IMR-90 (cell line): ENCODE measurements around the gene CCDC142. TPM values are rescaled to one million over a fixed set of nuclear protein-coding genes. Genes with fewer than 3 reads are reported as not detected.
A peak's percentile ranks its signal among the peaks of the same experiment; 100 is the strongest.

Experiments
- ATAC-seq: fragments of 200-7000 bp; cut with Tn5 transposase; 2 replicates; pipeline ENCODE4 v1.9.1; 2020; ENCODE audit warnings: low read depth, mild to moderate bottlenecking, moderate library complexity
- BruUV-seq: library from RNA; stranded (reverse); fragments of 400-500 nt; replicated peaks from 2 replicates; lab custom pipeline; 2021; lab: Mats Ljungman, UMichigan
- CTCF ChIA-PET: fragments of 300-600 bp; formaldehyde crosslinking; extraction: SDS; loops from one replicate; lab custom pipeline; 2021; ENCODE audit warnings: antibody characterized with exemption; lab: Yijun Ruan, JAX
- POLR2A ChIA-PET: fragments of 300-600 bp; sonication (Branson Sonifier 250); formaldehyde crosslinking; loops from one replicate; lab custom pipeline; 2022; ENCODE audit warnings: antibody characterized with exemption; ENCODE audit not compliant: unreplicated experiment; lab: Charles Lee
- DNase-seq: peaks from one replicate; pipeline ENCODE4 v3.0.0; 2013
- H2AFZ ChIP-seq: replicated peaks from 2 replicates; pipeline ENCODE3; 2013; ENCODE audit warnings: low read length, mild to moderate bottlenecking; ENCODE audit not compliant: poor library complexity
- H2AK5ac ChIP-seq: 2 replicates; pipeline ENCODE4 v1.6.1; 2013; ENCODE audit warnings: low read depth, low read length, inconsistent platforms
- H2AK9ac ChIP-seq: replicated peaks from 2 replicates; pipeline ENCODE3; 2013; ENCODE audit warnings: mild to moderate bottlenecking, low read depth, low read length, moderate library complexity; ENCODE audit not compliant: poor library complexity
- H2BK120ac ChIP-seq: 2 replicates; pipeline ENCODE4 v1.6.1; 2013; ENCODE audit warnings: low read depth, low read length, inconsistent platforms
- H2BK15ac ChIP-seq: 3 replicates; pipeline ENCODE4 v1.6.1; 2013; ENCODE audit warnings: low read depth, low read length, inconsistent platforms
- H2BK20ac ChIP-seq: 2 replicates; pipeline ENCODE4 v1.6.1; 2013; ENCODE audit warnings: low read depth, mild to moderate bottlenecking, inconsistent platforms, low read length, moderate library complexity
- H2BK5ac ChIP-seq: 2 replicates; pipeline ENCODE4 v1.6.1; 2013; ENCODE audit warnings: mild to moderate bottlenecking, low read depth, low read length, inconsistent platforms; ENCODE audit not compliant: poor library complexity, severe bottlenecking
- H3K14ac ChIP-seq: replicated peaks from 2 replicates; pipeline ENCODE4 v1.6.1; 2013; ENCODE audit warnings: low read depth, low read length, inconsistent platforms
- H3K18ac ChIP-seq: 2 replicates; pipeline ENCODE4 v1.6.1; 2013; ENCODE audit warnings: low read depth, low read length, control low read depth
- H3K23ac ChIP-seq: 2 replicates; pipeline ENCODE4 v1.6.1; 2013; ENCODE audit warnings: low read depth, low read length, inconsistent platforms
- H3K27ac ChIP-seq: 2 replicates; pipeline ENCODE4 v1.5.1; 2013; ENCODE audit warnings: mild to moderate bottlenecking, control low read depth, low read length; ENCODE audit not compliant: insufficient read depth
- H3K27me3 ChIP-seq: 2 replicates; pipeline ENCODE4 v1.6.1; 2013; ENCODE audit warnings: low read length; ENCODE audit not compliant: control insufficient read depth, insufficient read depth
- H3K36me3 ChIP-seq: 2 replicates; pipeline ENCODE4 v1.6.1; 2013; ENCODE audit warnings: low read length, mixed read lengths; ENCODE audit not compliant: control insufficient read depth, insufficient read depth
- H3K4ac ChIP-seq: 2 replicates; pipeline ENCODE4 v1.6.1; 2013; ENCODE audit warnings: low read depth, low read length, inconsistent platforms
- H3K4me1 ChIP-seq: 2 replicates; pipeline ENCODE4 v1.6.1; 2013; ENCODE audit warnings: low read length, mixed read lengths; ENCODE audit not compliant: control insufficient read depth, insufficient read depth
- H3K4me2 ChIP-seq: 2 replicates; pipeline ENCODE4 v1.6.1; 2013; ENCODE audit warnings: low read depth, mild to moderate bottlenecking, control low read depth, low read length, moderate library complexity
- H3K4me3 ChIP-seq: 2 replicates; pipeline ENCODE4 v1.5.1; 2013; ENCODE audit warnings: low read depth, mild to moderate bottlenecking, control low read depth, low read length, moderate library complexity; ENCODE audit not compliant: insufficient read depth
- H3K56ac ChIP-seq: 2 replicates; pipeline ENCODE4 v1.6.1; 2013; ENCODE audit warnings: low read length, inconsistent platforms; ENCODE audit not compliant: insufficient read depth; ENCODE audit errors: extremely low read depth
- H3K79me1 ChIP-seq, 2 experiments: 2 replicates each; pipeline ENCODE4 v1.6.1; 2013; ENCODE audit warnings: low read length in 2 of 2, inconsistent platforms in 1 of 2, low read depth in 1 of 2
- H3K9ac ChIP-seq: 2 replicates; pipeline ENCODE4 v1.6.1; 2013; ENCODE audit warnings: low read depth, low read length, control low read depth
- H3K9me1 ChIP-seq: 2 replicates; pipeline ENCODE4 v1.6.1; 2013; ENCODE audit warnings: low read length, inconsistent platforms; ENCODE audit not compliant: insufficient read depth
- H3K9me3 ChIP-seq: 2 replicates; pipeline ENCODE4 v1.6.1; 2013; ENCODE audit warnings: low read length; ENCODE audit not compliant: control insufficient read depth, insufficient read depth
- H4K20me1 ChIP-seq: 2 replicates; pipeline ENCODE4 v1.6.1; 2013; ENCODE audit warnings: low read length, inconsistent platforms; ENCODE audit not compliant: insufficient read depth
- H4K5ac ChIP-seq: 2 replicates; pipeline ENCODE4 v1.6.1; 2013; ENCODE audit warnings: mild to moderate bottlenecking, low read depth, low read length, control low read depth
- H4K8ac ChIP-seq, 2 experiments: 2 replicates each; pipeline ENCODE4 v1.6.1; 2013; ENCODE audit warnings: low read depth in 2 of 2, low read length in 2 of 2, control low read depth in 1 of 2, inconsistent platforms in 1 of 2
- H4K91ac ChIP-seq: 2 replicates; pipeline ENCODE4 v1.6.1; 2013; ENCODE audit warnings: low read depth, low read length, inconsistent platforms; ENCODE audit not compliant: insufficient read depth
- CHD1 ChIP-seq: IDR thresholded peaks from 2 replicates; pipeline ENCODE4 v1.6.1; 2012; ENCODE audit warnings: low read depth, low read length, improper control_type of control experiment
- FOS ChIP-seq: fragments of 150-350 bp; IDR thresholded peaks from 2 replicates; pipeline ENCODE4 v1.6.1; 2016; ENCODE audit warnings: low read depth, low read length
- POLR2A ChIP-seq: IDR thresholded peaks from 2 replicates; pipeline ENCODE4 v1.6.1; 2012; ENCODE audit warnings: mild to moderate bottlenecking, low read depth, low read length
- RAD21 ChIP-seq: IDR thresholded peaks from 2 replicates; pipeline ENCODE4 v1.6.1; 2012; ENCODE audit warnings: low read length, improper control_type of control experiment
- RFX5 ChIP-seq: IDR thresholded peaks from 2 replicates; pipeline ENCODE4 v1.8.0; 2012; ENCODE audit warnings: low read depth, mild to moderate bottlenecking, low read length, moderate library complexity
- SMC3 ChIP-seq: fragments of 150-350 bp; IDR thresholded peaks from 2 replicates; pipeline ENCODE4 v1.6.1; 2016; ENCODE audit warnings: low read depth, mild to moderate bottlenecking, antibody characterized with exemption, low read length, moderate library complexity
- WGBS, 2 experiments: methylation state at CpG; one replicate each; pipeline versions ENCODE4 v1.1.5 to v1.1.7; 2013; ENCODE audit warnings: missing lambda C conversion rate in 2 of 2; ENCODE audit not compliant: insufficient read length in 1 of 2; ENCODE audit errors: extremely low coverage in 2 of 2; 5-methylcytosine and 5-hydroxymethylcytosine counted together
- dilution Hi-C: fragments of 300-500 bp; cut with HindIII; formaldehyde crosslinking; loops from one replicate; pipeline ENCODE4 v1.14.3; 2018; ENCODE audit warnings: low sequenced_read_pairs; ENCODE audit not compliant: unreplicated experiment
- in situ Hi-C: fragments of 300-500 bp; cut with MboI; formaldehyde crosslinking; loops from 3 replicates; pipeline ENCODE4 v1.14.3; 2019; ENCODE audit warnings: low sequenced_read_pairs, inconsistent platforms, mixed read lengths
- intact Hi-C: fragments of 100-400 bp; cut with micrococcal nuclease; formaldehyde crosslinking; loops from 2 replicates; pipeline ENCODE4 v1.10.0; 2022
- polyA plus RNA-seq, 3 experiments: library from polyadenylated mRNA; depleted of rRNA; stranded (reverse); fragments of >200 nt; gene quantifications; 2 replicates each; pipeline ENCODE4 v1.2.3, GENCODE V29; 2012; ENCODE audit warnings: low replicate concordance in 1 of 3
- total RNA-seq: library from RNA; depleted of rRNA; stranded (reverse); fragments of >200 nt; gene quantifications from 2 replicates; pipeline ENCODE4 v1.2.3, GENCODE V29; 2012
- TF ChIP-seq, protein P1 (sequence below): fragments of 150-350 bp; IDR thresholded peaks from 2 replicates; pipeline ENCODE4 v1.6.1; 2016; ENCODE audit warnings: low read depth, mild to moderate bottlenecking, low read length, moderate library complexity, borderline replicate concordance
- TF ChIP-seq, protein P2 (sequence below): conservative IDR thresholded peaks from 2 replicates; pipeline ENCODE4 v1.5.1; 2012; ENCODE audit warnings: mild to moderate bottlenecking, low read depth, low read length, improper control_type of control experiment

The CCDC142 gene
- total and polyA plus RNA-seq, 2 of the 4 experiments (the other 2 are of a cell fraction), result 8.4 to 14.0 TPM

DNA sequence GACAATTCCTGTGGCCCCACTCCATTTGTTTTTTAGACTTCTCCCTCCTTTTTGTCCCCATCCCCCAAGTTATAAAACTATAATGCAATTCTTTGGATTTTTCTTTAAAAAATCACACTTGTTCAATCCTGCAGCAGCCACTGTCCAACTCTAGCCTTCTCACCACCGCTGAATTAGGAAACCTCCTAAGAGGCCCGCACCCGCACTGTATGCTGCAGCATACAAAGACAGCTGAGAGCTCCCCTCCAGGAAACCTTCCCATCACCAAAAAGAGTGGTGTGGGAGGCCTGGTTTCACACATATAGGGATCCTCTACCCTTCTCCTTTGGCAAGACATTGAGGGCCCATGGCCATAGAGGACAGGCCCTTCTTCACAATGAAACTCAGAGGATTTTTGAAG lies 21.8 kb upstream of the CCDC142 start:
- Histone ChIP-seq H3K9ac (no peak overlapping the region), H3K9me3 (no peaks in the 10 kb centered on the region), H2AFZ (no peak overlapping the region), H4K91ac (no peak overlapping the region), H2BK15ac (no peak overlapping the region), H3K14ac (no peak overlapping the region), H3K23ac (no peak overlapping the region), H3K4me3 (no peak overlapping the region), H2BK5ac (no peak overlapping the region), H3K56ac (no peak overlapping the region), H3K18ac (no peak overlapping the region), H3K27ac (no peak overlapping the region), H4K20me1 (no peaks in the 10 kb centered on the region), H4K8ac (peak overlapping the region in 1 of 2 experiments; percentile 30; a peak in 1 of 4 replicates), H3K4ac (no peak overlapping the region), H2BK20ac (no peak overlapping the region), H3K4me2 (no peak overlapping the region), H4K5ac (no peak overlapping the region), H2AK9ac (no peak overlapping the region), H3K36me3 (peaks cover 16% of the 10 kb centered on the region), H2AK5ac (peak overlapping the region; percentile 85; the same call in 1 of the 2 replicates), H3K4me1 (peaks cover 18% of the 10 kb centered on the region), H3K9me1 (peaks cover 9% of the 10 kb centered on the region), H2BK120ac (no peak overlapping the region), H3K27me3 (peaks cover 16% of the 10 kb centered on the region), H3K79me1 (peaks cover 12 to 40% of the 10 kb centered on the region in 2 experiments)
- BruUV-seq, result no TSS peak
- ATAC-seq, result no peak
- CTCF ChIA-PET, result no interaction called here
- POLR2A ChIA-PET, result interaction anchor here (1.1 to 1.4 kb wide), 2 partner anchors 22 to 89 kb away, joined by 3 to 4 read pairs; partner anchors contain the start of genes CCDC142 and TTC31
- in situ Hi-C loops (no loop called here), dilution Hi-C loops (no loop called here), intact Hi-C loops (no loop called here)
- DNase-seq, result no peak
- no peak for TF ChIP-seq RFX5
- TF ChIP-seq, protein P1, sequence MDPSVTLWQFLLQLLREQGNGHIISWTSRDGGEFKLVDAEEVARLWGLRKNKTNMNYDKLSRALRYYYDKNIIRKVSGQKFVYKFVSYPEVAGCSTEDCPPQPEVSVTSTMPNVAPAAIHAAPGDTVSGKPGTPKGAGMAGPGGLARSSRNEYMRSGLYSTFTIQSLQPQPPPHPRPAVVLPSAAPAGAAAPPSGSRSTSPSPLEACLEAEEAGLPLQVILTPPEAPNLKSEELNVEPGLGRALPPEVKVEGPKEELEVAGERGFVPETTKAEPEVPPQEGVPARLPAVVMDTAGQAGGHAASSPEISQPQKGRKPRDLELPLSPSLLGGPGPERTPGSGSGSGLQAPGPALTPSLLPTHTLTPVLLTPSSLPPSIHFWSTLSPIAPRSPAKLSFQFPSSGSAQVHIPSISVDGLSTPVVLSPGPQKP, result no peak
- TF ChIP-seq FOS, result no peak
- TF ChIP-seq SMC3, result no peak
- TF ChIP-seq CHD1, result no peak
- TF ChIP-seq, protein P2, sequence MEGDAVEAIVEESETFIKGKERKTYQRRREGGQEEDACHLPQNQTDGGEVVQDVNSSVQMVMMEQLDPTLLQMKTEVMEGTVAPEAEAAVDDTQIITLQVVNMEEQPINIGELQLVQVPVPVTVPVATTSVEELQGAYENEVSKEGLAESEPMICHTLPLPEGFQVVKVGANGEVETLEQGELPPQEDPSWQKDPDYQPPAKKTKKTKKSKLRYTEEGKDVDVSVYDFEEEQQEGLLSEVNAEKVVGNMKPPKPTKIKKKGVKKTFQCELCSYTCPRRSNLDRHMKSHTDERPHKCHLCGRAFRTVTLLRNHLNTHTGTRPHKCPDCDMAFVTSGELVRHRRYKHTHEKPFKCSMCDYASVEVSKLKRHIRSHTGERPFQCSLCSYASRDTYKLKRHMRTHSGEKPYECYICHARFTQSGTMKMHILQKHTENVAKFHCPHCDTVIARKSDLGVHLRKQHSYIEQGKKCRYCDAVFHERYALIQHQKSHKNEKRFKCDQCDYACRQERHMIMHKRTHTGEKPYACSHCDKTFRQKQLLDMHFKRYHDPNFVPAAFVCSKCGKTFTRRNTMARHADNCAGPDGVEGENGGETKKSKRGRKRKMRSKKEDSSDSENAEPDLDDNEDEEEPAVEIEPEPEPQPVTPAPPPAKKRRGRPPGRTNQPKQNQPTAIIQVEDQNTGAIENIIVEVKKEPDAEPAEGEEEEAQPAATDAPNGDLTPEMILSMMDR, result no peak
- no peak for TF ChIP-seq POLR2A
- no peak for TF ChIP-seq RAD21
- no CpG with 5 or more reads among the region's 3 CpGs for WGBS, 2 experiments
